HG02763 (cell line): ENCODE results near the gene FAM174A.
A peak's percentile ranks its signal among the peaks of the same experiment; 100 is the strongest.
"Not testable (repeated sequence)": the region's sequence is repeated elsewhere in the genome, so short reads cannot be mapped to it uniquely, and the experiment has no call there.

Experiments
- ATAC-seq: cut with Tn5 transposase; IDR thresholded peaks from one replicate; pipeline ENCODE4 v1.9.1; 2021; ENCODE audit warnings: mild to moderate bottlenecking, moderate library complexity; ENCODE audit not compliant: unreplicated experiment

The FAM174A gene

GRCh38 chr5:100575815-100576214 lies 40.6 kb downstream of the FAM174A start:
- no peak for ATAC-seq

GRCh38 chr5:100576217-100576751 lies 41.1 kb downstream of the FAM174A start:
- ATAC-seq, result no peak

- ATAC-seq, result no peak
Measured at GRCh38 chr5:100577506-100577905, 42.3 kb downstream of the FAM174A start.

GRCh38 chr5:100584069-100584468 lies 48.9 kb downstream of the FAM174A start:
- peak; percentile 97 for ATAC-seq

GRCh38 chr5:100584889-100585288 lies 49.7 kb downstream of the FAM174A start:
- ATAC-seq, result no peak

GRCh38 chr5:100590867-100591266 lies 55.7 kb downstream of the FAM174A start:
- no peak for ATAC-seq

GRCh38 chr5:100595152-100595811 lies 60.1 kb downstream of the FAM174A start:
- ATAC-seq, result no peak

- ATAC-seq, result no peak
Measured at GRCh38 chr5:100595812-100596173, 60.6 kb downstream of the FAM174A start.

GRCh38 chr5:100598446-100598845 lies 63.3 kb downstream of the FAM174A start:
- no peak for ATAC-seq

GRCh38 chr5:100600298-100600994 lies 65.3 kb downstream of the FAM174A start:
- no peak for ATAC-seq

GRCh38 chr5:100603141-100603540 lies 68.0 kb downstream of the FAM174A start:
- ATAC-seq, result no peak

- not testable (repeated sequence) for ATAC-seq
Measured at GRCh38 chr5:100604021-100604420, 68.8 kb downstream of the FAM174A start.

GRCh38 chr5:100609594-100609993 lies 74.4 kb downstream of the FAM174A start:
- ATAC-seq, result no peak

GRCh38 chr5:100614308-100614707 lies 79.1 kb downstream of the FAM174A start:
- ATAC-seq, result no peak

- no peak for ATAC-seq
Measured at GRCh38 chr5:100615362-100615761, 80.2 kb downstream of the FAM174A start.

GRCh38 chr5:100616291-100616690 lies 81.1 kb downstream of the FAM174A start:
- no peak for ATAC-seq

- ATAC-seq, result no peak
Measured at GRCh38 chr5:100616981-100617380, 81.8 kb downstream of the FAM174A start.

- peak; percentile 87 for ATAC-seq
Measured at GRCh38 chr5:100623719-100624118, 88.5 kb downstream of the FAM174A start.

GRCh38 chr5:100634937-100635534 lies 99.9 kb downstream of the FAM174A start:
- ATAC-seq, result no peak
